ENCODE results near the gene SPDYE2.
"Not testable (repeated sequence)": the region's sequence is repeated elsewhere in the genome, so short reads cannot be mapped to it uniquely, and the experiment has no call there.

SPDYE2 gene

GRCh38 chr7:102540604-102541003, 10.4 kb upstream of the SPDYE2 start:
- DNase-seq: not testable (repeated sequence)

- not testable (repeated sequence) for DNase-seq
Observed at GRCh38 chr7:102542083-102542482, 8.9 kb upstream of the SPDYE2 start.

DNA sequence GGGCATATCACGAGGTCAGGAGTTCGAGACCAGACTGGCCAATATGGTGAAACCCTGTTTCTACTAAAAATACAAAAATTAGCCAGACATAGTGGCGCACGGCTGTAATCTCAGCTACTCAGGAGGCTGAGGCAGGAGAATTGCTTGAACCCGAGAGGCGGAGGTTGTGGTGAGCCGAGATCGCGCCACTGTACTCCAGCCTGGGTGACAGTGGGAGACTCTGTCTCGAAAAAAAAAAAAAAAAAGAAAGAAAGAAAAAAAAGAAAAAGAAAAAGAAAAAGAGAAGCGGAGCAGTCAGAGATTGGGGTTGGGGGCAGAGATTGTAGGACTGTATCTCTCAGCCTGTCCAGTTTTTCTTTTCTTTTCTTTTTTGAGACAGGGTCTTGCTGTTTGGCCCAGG, 8.3 kb upstream of the SPDYE2 start:
- not testable (repeated sequence) for DNase-seq

DNA sequence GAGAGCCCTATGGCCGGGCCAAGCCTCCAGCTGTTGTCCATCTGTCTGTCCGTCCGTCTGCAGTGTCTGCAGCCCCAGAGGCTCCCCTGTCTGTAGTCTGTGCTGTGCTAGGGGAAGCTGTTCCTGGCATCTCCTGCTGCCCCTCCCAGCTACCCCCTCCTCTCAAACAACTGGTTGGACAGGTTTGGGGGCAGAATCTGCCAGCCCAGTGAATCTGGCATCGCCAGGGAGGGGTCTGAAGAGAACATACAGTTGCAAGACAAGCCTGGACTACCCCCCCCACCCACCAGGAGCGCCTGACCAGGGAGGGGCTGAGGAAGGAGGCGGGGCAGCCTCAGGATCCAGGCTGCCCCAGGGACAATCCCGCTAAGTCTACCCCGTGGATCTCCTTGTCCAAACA, 7.4 kb upstream of the SPDYE2 start, which contains the start of gene UPK3BL2:
TSS of gene UPK3BL2 (minus strand) at position 101 of the 400 bp plus-strand sequence. CDS start at position 41, 60 bp downstream.
- DNase-seq: not testable (repeated sequence)

DNA sequence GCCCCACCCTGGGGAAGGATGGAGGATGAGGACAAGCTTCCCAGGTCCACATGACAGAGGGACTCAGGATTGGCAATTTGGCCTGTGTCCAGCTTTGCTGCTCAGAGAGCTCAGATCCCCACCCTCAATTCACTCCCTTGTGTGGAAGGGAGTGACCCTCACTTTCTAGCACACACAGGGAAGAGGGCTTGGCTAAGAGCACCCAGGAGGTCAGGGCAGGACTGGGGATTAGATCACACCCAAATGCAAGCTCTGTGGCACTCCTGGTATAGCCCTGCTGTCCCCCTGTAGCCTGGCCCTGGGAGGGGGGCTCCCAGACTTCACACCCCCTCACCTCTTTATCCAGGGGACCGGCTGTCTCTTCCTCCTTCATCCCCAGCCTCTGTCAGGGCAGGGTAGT, 6.7 kb upstream of the SPDYE2 start:
- not testable (repeated sequence) for DNase-seq

- not testable (repeated sequence) for DNase-seq
Observed at GRCh38 chr7:102545288-102545687, 5.7 kb upstream of the SPDYE2 start.

- DNase-seq: not testable (repeated sequence)
Observed at GRCh38 chr7:102546353-102546752, 4.7 kb upstream of the SPDYE2 start.

- DNase-seq: not testable (repeated sequence)
Observed at GRCh38 chr7:102568620-102569019, 17.6 kb downstream of the SPDYE2 start.

DNA sequence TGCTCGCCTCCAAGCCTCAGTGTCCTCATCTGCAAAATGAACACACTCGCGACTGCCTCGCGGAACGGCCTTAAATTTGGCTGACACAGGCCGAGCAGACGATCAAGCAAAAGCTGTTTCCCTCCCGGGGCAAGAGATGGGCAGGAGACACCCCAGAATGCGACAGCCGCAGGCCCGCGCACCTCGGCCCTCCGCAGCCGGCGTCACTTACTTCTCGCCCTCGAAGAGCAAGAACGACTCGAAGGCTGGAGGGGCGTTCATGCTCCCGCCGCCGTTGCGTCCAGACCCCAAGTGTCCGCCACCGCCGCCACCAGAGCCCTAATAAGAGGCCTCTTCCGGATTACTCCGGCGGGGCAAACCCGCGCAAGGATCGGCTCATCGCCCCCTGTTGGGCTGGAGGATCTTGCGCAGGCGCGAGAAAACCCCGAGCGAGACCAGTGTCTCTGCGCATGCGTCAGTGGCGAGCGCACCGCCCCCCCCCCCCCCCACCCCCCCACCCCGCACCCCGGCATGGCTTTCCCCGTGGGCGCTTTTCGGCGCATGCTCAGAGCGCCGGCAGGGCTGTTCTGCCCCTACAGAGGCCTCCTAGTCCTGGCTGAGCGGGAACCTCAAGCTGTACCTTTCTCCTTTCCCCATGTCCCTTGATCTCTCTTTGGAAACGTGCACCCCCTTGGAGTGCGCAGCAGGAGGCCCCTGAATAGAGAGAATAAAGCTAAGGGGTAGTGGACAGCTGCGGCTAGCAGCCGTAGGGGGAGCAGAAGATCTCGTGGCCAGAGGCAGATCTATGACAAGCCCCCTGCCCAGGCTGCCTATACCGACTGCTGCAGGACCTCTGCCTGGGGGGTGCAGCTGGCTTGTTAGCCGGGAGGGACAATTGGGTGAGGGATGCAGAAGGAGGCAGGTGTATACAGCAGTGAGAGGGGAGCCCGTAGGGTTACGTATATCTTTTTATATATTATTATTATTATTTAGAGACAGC, 21.5 kb downstream of the SPDYE2 start, which contains the start of gene POLR2J3:
TSS of gene POLR2J3 (minus strand) at position 323 of the 979 bp plus-strand sequence. CDS start at position 261, 62 bp downstream.
- DNase-seq: not testable (repeated sequence)

GRCh38 chr7:102574607-102575006, 23.6 kb downstream of the SPDYE2 start:
- not testable (repeated sequence) for DNase-seq

DNA sequence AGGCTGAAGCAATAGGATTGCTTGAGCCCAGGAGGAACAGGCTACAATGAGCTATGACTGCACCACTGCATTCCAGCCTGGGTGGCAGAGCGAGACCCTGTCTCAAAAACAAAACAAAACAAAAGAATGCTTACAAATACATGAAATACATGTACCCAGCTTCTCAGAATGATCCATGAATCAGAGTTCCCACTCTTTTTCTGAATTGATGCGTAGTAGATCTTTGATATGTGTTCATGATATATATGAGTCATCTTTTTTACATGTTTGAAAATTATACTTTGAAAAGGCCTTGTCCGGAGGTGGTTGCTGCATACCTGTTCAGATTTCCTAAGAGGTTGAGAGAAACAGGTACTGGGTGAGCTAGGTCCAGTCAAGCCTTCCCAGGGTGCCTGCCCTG, 25.3 kb downstream of the SPDYE2 start:
- DNase-seq: not testable (repeated sequence)

DNA sequence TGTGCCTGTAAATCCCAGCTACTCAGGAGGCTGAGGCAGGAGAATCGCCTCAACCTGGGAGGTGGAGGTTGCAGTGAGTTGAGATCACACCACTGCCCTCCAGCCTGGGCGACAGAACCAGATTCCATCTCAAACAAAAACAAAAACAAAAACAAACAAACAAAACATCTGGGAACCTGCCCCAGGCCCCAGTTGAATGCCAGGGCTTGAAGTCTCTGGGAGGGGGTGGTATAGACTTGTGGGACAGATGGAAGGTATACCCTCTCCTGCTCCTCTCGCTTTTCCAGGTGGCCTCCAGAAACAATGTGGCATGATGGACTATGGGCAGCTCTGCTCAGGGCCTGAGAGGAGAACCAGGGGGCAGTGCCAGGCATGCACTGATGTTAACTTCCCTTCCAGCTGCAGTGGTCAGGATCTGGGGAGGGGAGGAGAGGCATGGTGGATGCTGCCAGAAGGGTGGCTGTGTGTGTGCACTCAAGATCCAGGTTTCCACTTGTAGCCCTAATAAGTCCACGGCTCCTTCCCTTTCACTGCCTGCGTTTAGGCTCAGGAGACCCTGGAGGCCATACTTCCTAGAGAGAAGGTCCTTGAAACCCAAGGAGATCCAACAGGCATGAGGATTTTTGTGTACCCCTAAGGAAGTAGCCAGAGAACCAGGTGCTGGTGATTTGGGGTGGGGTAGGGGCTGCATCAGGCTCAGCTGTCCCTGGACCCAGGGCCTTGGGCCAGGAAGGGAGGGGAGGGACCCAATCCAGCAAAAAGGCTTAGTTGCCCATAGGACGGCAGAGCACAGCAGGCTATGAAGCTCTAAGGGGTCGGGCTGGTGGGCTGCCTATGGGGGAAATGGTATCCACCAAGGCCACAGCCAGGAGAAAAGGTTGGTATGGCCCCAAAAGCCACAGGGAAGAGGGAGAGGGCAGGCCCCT, 26.6 kb downstream of the SPDYE2 start:
- DNase-seq: not testable (repeated sequence)

DNA sequence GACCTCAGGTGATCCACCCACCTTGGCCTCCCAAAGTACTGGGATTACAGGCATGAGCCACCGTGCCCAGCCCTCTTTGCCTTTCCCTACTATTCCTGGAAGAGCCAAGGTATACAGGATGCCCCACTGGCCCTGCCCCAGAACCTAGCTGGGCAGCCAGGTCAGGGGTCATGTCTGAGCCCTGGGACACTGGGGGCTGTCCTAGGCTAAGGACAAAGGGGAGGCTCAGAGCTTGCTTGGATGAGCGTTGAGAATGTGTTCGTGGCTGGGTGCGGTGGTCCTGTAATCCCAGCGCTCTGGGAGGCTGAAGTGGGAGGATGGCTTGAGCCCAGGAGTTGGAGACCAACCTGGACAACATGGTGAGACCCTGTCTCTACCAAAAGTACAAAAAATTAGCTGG, 27.5 kb downstream of the SPDYE2 start:
- not testable (repeated sequence) for DNase-seq

DNA sequence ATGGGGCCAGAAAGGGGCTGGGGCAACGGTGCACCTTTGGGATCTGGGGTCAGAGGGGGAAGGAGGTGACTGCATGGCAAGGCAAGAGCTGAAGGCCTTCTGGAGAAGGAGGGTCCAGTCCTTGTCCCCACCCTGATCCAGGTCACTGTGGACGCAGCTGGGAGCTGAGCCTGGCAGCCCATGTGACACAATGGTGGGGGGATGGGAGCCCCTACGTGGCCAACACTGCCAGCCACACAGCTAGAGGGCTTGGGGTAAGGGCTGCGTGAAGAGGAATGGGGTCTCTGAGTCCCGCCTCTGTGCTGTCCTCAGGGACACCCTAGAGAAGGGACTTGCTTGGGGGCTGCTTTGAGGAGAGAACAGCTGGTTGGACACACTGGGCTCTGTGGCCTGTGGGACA, 30.7 kb downstream of the SPDYE2 start:
- DNase-seq: not testable (repeated sequence)

DNA sequence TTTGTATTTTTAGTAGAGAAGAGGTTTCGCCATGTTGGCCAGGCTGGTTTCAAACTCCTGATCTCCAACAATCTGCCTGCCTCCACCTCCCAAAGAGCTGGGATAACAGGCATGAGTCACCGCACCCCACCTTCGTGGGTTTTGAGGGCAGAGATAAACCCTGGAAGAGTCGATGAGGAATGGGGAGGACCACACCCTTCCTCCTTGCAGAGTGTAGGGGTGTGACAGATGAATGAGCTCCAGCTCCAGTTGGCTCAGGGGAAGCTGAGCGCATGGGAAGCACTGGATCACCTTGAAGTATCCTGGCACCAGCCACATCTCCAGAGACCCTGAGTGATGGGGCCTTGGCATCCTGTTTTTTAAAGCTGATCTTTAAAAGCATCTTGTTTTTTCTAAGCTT, 32.5 kb downstream of the SPDYE2 start:
- DNase-seq: not testable (repeated sequence)

DNA sequence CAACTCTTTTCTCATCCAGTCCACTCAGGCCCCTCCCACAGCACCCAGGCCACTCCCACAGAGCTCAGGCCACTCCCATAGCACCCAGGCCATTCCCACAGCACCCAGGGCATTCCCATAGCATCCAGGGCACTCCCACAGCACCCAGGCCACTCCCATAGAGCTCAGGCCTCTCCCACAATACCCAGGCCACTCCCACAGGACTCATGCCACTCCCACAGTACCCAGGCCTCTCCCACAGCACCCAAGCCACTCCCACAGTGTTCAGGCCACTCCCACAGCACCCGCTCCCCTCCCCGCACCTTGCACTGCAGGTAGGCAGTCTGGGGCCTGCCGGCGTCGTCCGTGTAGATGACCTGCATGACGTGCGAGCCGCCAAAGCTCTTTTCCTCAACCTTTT, 38.8 kb downstream of the SPDYE2 start:
- DNase-seq: not testable (repeated sequence)

DNA sequence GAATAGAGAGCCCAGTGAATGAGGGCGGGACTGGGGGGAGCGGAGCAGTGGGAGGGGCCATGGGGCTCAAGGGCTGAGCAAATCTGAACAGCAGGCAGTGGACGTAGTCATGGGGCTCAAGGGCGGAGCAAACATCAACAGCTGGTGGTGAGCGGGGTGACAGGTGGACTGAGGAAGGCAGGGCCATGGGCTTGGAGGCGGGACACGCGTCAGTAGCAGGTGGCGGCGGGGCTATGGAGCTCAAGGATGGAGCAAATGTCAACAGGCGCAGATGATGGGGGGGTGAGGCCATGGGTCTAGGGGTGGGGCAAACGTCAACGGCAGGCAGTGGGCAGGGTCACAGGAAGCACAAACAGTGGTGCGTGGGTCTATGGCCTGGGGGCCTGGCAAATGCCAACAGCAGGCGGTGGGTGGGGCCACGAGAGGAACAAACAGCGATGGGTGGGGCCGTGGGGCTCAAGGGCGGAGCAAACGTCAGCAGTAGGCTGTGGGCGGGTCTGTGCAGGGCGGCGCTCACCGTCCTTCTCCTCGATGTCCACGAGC, 41.5 kb downstream of the SPDYE2 start:
- DNase-seq: not testable (repeated sequence)

DNA sequence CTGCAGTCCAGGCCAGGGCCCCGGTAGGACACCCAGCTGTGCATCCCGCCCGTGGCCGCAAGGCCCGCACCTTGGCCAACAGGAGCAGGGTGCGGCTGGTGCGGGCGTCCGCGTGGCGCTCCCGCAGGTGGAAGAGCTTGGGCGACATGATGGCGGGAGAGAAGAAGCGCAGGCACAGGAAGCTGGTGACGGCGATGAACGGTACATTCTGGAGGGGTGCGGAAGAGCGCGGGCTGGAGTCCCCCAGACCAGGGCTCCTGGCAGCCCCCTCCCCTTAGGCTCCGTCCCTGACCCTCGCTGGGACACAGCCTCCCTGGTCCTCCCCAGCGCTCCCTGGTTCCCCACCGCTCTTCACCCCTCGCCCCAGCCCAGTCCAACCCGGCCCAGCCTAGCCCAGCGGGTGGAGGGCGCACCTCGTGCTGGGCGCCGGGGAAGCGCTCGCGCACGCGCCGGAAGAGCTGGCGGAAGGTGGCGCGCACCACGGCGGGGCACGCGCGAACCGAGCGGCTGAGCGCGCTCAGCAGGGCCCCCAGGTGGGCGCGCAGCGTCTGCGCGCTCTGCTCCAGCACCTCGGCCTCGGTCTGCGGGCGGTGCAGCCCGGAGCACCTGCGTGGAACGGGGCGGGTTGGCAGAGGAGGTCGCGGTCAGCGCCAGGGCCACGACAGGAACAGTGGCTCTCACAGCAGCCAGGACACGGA, 42.8 kb downstream of the SPDYE2 start:
- DNase-seq: not testable (repeated sequence)

GRCh38 chr7:102596036-102596435, 45.0 kb downstream of the SPDYE2 start:
- not testable (repeated sequence) for DNase-seq

GRCh38 chr7:102599699-102600098, 48.7 kb downstream of the SPDYE2 start:
- not testable (repeated sequence) for DNase-seq

GRCh38 chr7:102602317-102602716, 51.3 kb downstream of the SPDYE2 start:
- not testable (repeated sequence) for DNase-seq

Data from NCI-H1930 (cell line).